H1 (cell line): ENCODE data around the gene B4GALT5. TPM values are rescaled to one million over a fixed set of nuclear protein-coding genes. Genes with fewer than 3 reads are reported as not detected.

Source experiments
- CTCF ChIA-PET: fragments of 300-600 bp; sonication (Branson Sonifier 250); formaldehyde crosslinking; loops from one replicate; lab custom pipeline; 2021; ENCODE audit not compliant: partially characterized antibody; lab: Charles Lee
- POLR2A ChIA-PET: fragments of 300-600 bp; sonication (Branson Sonifier 250); formaldehyde crosslinking; loops from one replicate; lab custom pipeline; 2021; ENCODE audit warnings: inconsistent platforms; ENCODE audit not compliant: partially characterized antibody; lab: Charles Lee
- DNase-seq, 2 experiments: peaks; one replicate each; pipeline versions ENCODE4 v3.0.0 to v3.0.0-alpha.2; 2010 to 2022; ENCODE audit warnings: low spot score in 2 of 2, low read depth in 1 of 2, mixed read lengths in 1 of 2
- FAIRE-seq: peaks from 2 replicates; lab custom pipeline; 2011; peaks lifted over from hg19 to GRCh38; lab: Jason Lieb, UNC
- H2AFZ ChIP-seq: 2 replicates; pipeline ENCODE4 v1.8.1; 2012; ENCODE audit warnings: low read length, inconsistent platforms
- H2AK5ac ChIP-seq: 2 replicates; pipeline ENCODE4 v1.6.1; 2013; ENCODE audit warnings: low read depth, low read length
- H2BK120ac ChIP-seq: replicated peaks from 2 replicates; pipeline ENCODE3; 2013; ENCODE audit warnings: low read depth, low read length, inconsistent platforms
- H2BK12ac ChIP-seq: 2 replicates; pipeline ENCODE4 v1.6.1; 2013; ENCODE audit warnings: low read depth, low read length
- H2BK15ac ChIP-seq: 2 replicates; pipeline ENCODE4 v1.6.1; 2013; ENCODE audit warnings: low read length
- H2BK20ac ChIP-seq: 2 replicates; pipeline ENCODE4 v1.6.1; 2013; ENCODE audit warnings: low read length
- H2BK5ac ChIP-seq: 2 replicates; pipeline ENCODE4 v1.6.1; 2013; ENCODE audit warnings: low read depth, low read length
- H3K14ac ChIP-seq: 2 replicates; pipeline ENCODE4 v1.6.1; 2013; ENCODE audit warnings: inconsistent platforms; ENCODE audit not compliant: insufficient read length
- H3K18ac ChIP-seq: 2 replicates; pipeline ENCODE4 v1.6.1; 2013; ENCODE audit warnings: low read length; ENCODE audit errors: extremely low read depth
- H3K23ac ChIP-seq: 2 replicates; pipeline ENCODE4 v1.6.1; 2013; ENCODE audit warnings: inconsistent platforms; ENCODE audit not compliant: insufficient read length
- H3K23me2 ChIP-seq: 2 replicates; pipeline ENCODE4 v1.6.1; 2013; ENCODE audit warnings: low read depth, low read length
- H3K27ac ChIP-seq: 2 replicates; pipeline ENCODE4 v1.6.1; 2011; ENCODE audit warnings: low read depth, low read length, inconsistent platforms
- H3K27me3 ChIP-seq, 4 experiments: replicated peaks in 1 of 4; 1 replicate in 1 of 4; 2 replicates in 3 of 4; pipeline versions ENCODE4 v1.6.1 to v1.8.1; 2011 to 2013; ENCODE audit warnings: low read length in 3 of 4, mild to moderate bottlenecking in 3 of 4, inconsistent platforms in 2 of 4, mixed read lengths in 2 of 4, moderate library complexity in 1 of 4; ENCODE audit not compliant: control insufficient read depth in 3 of 4, insufficient read depth in 3 of 4; ENCODE audit errors: extremely low read depth in 1 of 4
- H3K36me3 ChIP-seq, 4 experiments: 2 replicates each; pipeline versions ENCODE4 v1.6.1 to v1.8.1; 2011 to 2013; ENCODE audit warnings: mild to moderate bottlenecking in 4 of 4, low read length in 3 of 4, moderate library complexity in 2 of 4, control low read depth in 1 of 4, inconsistent platforms in 1 of 4; ENCODE audit not compliant: insufficient read depth in 4 of 4, control insufficient read depth in 2 of 4
- H3K4ac ChIP-seq: replicated peaks from 2 replicates; pipeline ENCODE3; 2013; ENCODE audit warnings: low read length, low read depth, mixed read lengths, inconsistent platforms; ENCODE audit not compliant: insufficient read length
- H3K4me1 ChIP-seq, 4 experiments: replicated peaks in 1 of 4; 1 replicate in 1 of 4; 2 replicates in 3 of 4; pipeline versions ENCODE4 v1.6.1 to v1.8.1; 2011 to 2013; ENCODE audit warnings: low read length in 3 of 4, inconsistent platforms in 2 of 4, mixed read lengths in 1 of 4; ENCODE audit not compliant: insufficient read depth in 4 of 4, control insufficient read depth in 3 of 4
- H3K4me2 ChIP-seq, 2 experiments: 2 replicates each; pipeline versions ENCODE4 v1.6.1 to v1.8.1; 2011 to 2013; ENCODE audit warnings: low read depth in 2 of 2, low read length in 2 of 2, control low read depth in 1 of 2, inconsistent platforms in 1 of 2, mild to moderate bottlenecking in 1 of 2; ENCODE audit not compliant: insufficient read depth in 1 of 2
- H3K4me3 ChIP-seq, 4 experiments: fragments of 200-600, 300-600 bp in 1 of 4; sonication (generic), shearing (Covaris generic), sonication (Bioruptor Twin) in 1 of 4; 2 replicates each; pipeline versions ENCODE4 v1.5.1 to v1.8.1; 2011 to 2016; ENCODE audit warnings: low read length in 4 of 4, low read depth in 3 of 4, control low read depth in 2 of 4, inconsistent platforms in 2 of 4, mild to moderate bottlenecking in 2 of 4, mixed read lengths in 1 of 4, moderate library complexity in 1 of 4; ENCODE audit not compliant: insufficient read depth in 2 of 4; ENCODE audit errors: extremely low read depth in 1 of 4
- H3K56ac ChIP-seq: replicated peaks from 2 replicates; pipeline ENCODE3; 2013; ENCODE audit warnings: low read depth, mild to moderate bottlenecking, mixed read lengths, low read length, inconsistent platforms; ENCODE audit not compliant: insufficient read length
- H3K79me1 ChIP-seq: 2 replicates; pipeline ENCODE4 v1.6.1; 2013; ENCODE audit warnings: low read depth, low read length, control low read depth
- H3K79me2 ChIP-seq, 2 experiments: 2 replicates each; pipeline versions ENCODE4 v1.6.1 to v1.8.1; 2012 to 2013; ENCODE audit warnings: low read length in 2 of 2, mild to moderate bottlenecking in 2 of 2, inconsistent platforms in 1 of 2; ENCODE audit not compliant: insufficient read depth in 2 of 2, control insufficient read depth in 1 of 2
- H3K9ac ChIP-seq, 4 experiments: replicated peaks in 1 of 4; 1 replicate in 1 of 4; 2 replicates in 3 of 4; pipeline versions ENCODE4 v1.6.1 to v1.8.1; 2011 to 2013; ENCODE audit warnings: low read depth in 3 of 4, low read length in 3 of 4, control low read depth in 2 of 4, mild to moderate bottlenecking in 2 of 4, moderate library complexity in 2 of 4, inconsistent platforms in 1 of 4; ENCODE audit errors: extremely low read depth in 1 of 4
- H3K9me3 ChIP-seq, 2 experiments: 2 replicates each; pipeline versions ENCODE4 v1.6.1 to v1.8.1; 2012 to 2013; ENCODE audit warnings: mild to moderate bottlenecking in 2 of 2, moderate library complexity in 2 of 2, control low read depth in 1 of 2, inconsistent platforms in 1 of 2, low read depth in 1 of 2, low read length in 1 of 2, mixed read lengths in 1 of 2; ENCODE audit not compliant: insufficient read depth in 2 of 2
- H4K20me1 ChIP-seq, 2 experiments: replicated peaks in 1 of 2; 2 replicates each; pipeline versions ENCODE3 to v1.8.1; 2011 to 2013; ENCODE audit warnings: inconsistent platforms in 2 of 2, low read length in 2 of 2, mild to moderate bottlenecking in 1 of 2; ENCODE audit not compliant: insufficient read depth in 2 of 2, control insufficient read depth in 1 of 2
- H4K5ac ChIP-seq: 2 replicates; pipeline ENCODE4 v1.6.1; 2013; ENCODE audit warnings: low read length, low read depth, mixed read lengths, inconsistent platforms; ENCODE audit not compliant: insufficient read length
- H4K8ac ChIP-seq: 2 replicates; pipeline ENCODE4 v1.8.0; 2013; ENCODE audit warnings: mild to moderate bottlenecking, moderate library complexity, low read length, inconsistent platforms; ENCODE audit not compliant: insufficient read depth; ENCODE audit errors: extremely low read depth
- H4K91ac ChIP-seq: replicated peaks from 2 replicates; pipeline ENCODE3; 2013; ENCODE audit warnings: low read length, mixed read lengths, inconsistent platforms; ENCODE audit not compliant: insufficient read length
- ATF3 ChIP-seq: IDR thresholded peaks from 2 replicates; pipeline ENCODE4 v1.6.1; 2011; ENCODE audit warnings: low read depth, mild to moderate bottlenecking, low read length; ENCODE audit not compliant: insufficient read depth
- BACH1 ChIP-seq: IDR thresholded peaks from 2 replicates; pipeline ENCODE4 v1.6.1; 2012; ENCODE audit warnings: low read length, improper control_type of control experiment
- BCL11A ChIP-seq, 2 experiments: IDR thresholded peaks; one replicate each; pipeline ENCODE4 v1.6.1; 2011; ENCODE audit warnings: low read depth in 2 of 2, low read length in 2 of 2, mild to moderate bottlenecking in 2 of 2
- HDAC6 ChIP-seq: IDR thresholded peaks from one replicate; pipeline ENCODE4 v1.7.1; 2012; ENCODE audit warnings: low read depth, mild to moderate bottlenecking, inconsistent platforms, low read length, moderate library complexity
- WGBS, 2 experiments: shearing (Covaris generic) in 1 of 2; methylation state at CpG; one replicate each; pipeline versions ENCODE4 v1.1.6 to v1.1.7; 2013 to 2015; ENCODE audit warnings: low lambda C conversion rate in 2 of 2, mixed read lengths in 2 of 2, inconsistent platforms in 1 of 2, low coverage in 1 of 2, missing lambda C conversion rate in 1 of 2; ENCODE audit not compliant: insufficient replicate concordance in 2 of 2, insufficient coverage in 1 of 2, insufficient read length in 1 of 2; ENCODE audit errors: extremely low coverage in 1 of 2, missing lambda C conversion rate in 1 of 2; 5-methylcytosine and 5-hydroxymethylcytosine counted together
- polyA plus RNA-seq, 7 experiments: library from polyadenylated mRNA; depleted of rRNA in 3 of 7; stranded (reverse) in 5 of 7; unstranded in 2 of 7; fragments of >200 nt in 5 of 7; fragments of 200-250 nt in 2 of 7; gene quantifications; 1 replicate in 5 of 7; 2 replicates in 1 of 7; 4 replicates in 1 of 7; pipeline versions ENCODE4 v1.2.1 to v1.2.3, GENCODE V29; 2011 to 2013; ENCODE audit warnings: missing spikeins in 2 of 7, mixed read lengths in 2 of 7
- total RNA-seq: library from RNA; stranded (reverse); fragmentation: NEBNext Ultra II Directional; extraction: Animal tissue kit (Norgen Biotek cat#: 25700); gene quantifications from 2 replicates; pipeline ENCODE4 v1.2.1, GENCODE V29; 2021

The B4GALT5 gene
- total and polyA plus RNA-seq, 2 of the 8 experiments (the other 6 are each of a cell fraction or from before 2014, with no cell fraction given), result 46.5 to 75.4 TPM

GRCh38 chr20:49665796-49666195, 47.9 kb downstream of the B4GALT5 start:
- Histone ChIP-seq H3K9me3 (no peaks in the 10 kb centered on the region), H4K5ac (no peak overlapping the region), H3K4me1 (peaks cover 0 to 10% (median 2%) of the 10 kb centered on the region in 4 experiments; a peak in 5 of 7 replicates), H2BK15ac (no peak overlapping the region), H2AK5ac (no peak overlapping the region), H3K27me3 (no peaks in the 10 kb centered on the region), H2AFZ (no peak overlapping the region), H4K8ac (no peak overlapping the region), H3K4me3 (no peak overlapping the region), H3K14ac (no peak overlapping the region), H3K79me1 (peaks cover 9% of the 10 kb centered on the region), H3K18ac (no peak overlapping the region), H3K27ac (no peak overlapping the region), H3K4ac (no peak overlapping the region), H3K9ac (no peak overlapping the region), H3K4me2 (no peak overlapping the region), H2BK20ac (no peak overlapping the region), H3K56ac (no peak overlapping the region), H2BK12ac (no peak overlapping the region), H2BK120ac (no peak overlapping the region), H3K23ac (no peak overlapping the region), H2BK5ac (no peak overlapping the region), H3K36me3 (no peaks in the 10 kb centered on the region), H4K20me1 (peaks cover 20 to 30% of the 10 kb centered on the region in 2 experiments), H3K23me2 (no peaks in the 10 kb centered on the region; the same call in 1 of the 2 replicates), H3K79me2 (peaks cover 15 to 99% of the 10 kb centered on the region in 2 experiments), H4K91ac (no peak overlapping the region)
- ChIA-PET CTCF (interaction anchor here (1.4 kb wide), 1 partner anchor 223 kb away, joined by 3 read pairs; no protein-coding TSS in a partner anchor), POLR2A (no interaction called here)
- WGBS, 2 experiments, result 91% methylated on average over 7 of the region's 7 CpGs; no CpG with 5 or more reads in 1 of the 2 experiments
- FAIRE-seq (no peak), DNase-seq (no peak)
- no peak for TF ChIP-seq BACH1
- no peak for TF ChIP-seq ATF3
- no peak for TF ChIP-seq HDAC6
- no peak for TF ChIP-seq BCL11A (IDR thresholded peaks at IDR 0.05; ENCODE audit: low read depth in 2 of 2, low read length in 2 of 2)
